ENCODE data around the gene MCRS1.

- TF ChIP-seq, protein P1, sequence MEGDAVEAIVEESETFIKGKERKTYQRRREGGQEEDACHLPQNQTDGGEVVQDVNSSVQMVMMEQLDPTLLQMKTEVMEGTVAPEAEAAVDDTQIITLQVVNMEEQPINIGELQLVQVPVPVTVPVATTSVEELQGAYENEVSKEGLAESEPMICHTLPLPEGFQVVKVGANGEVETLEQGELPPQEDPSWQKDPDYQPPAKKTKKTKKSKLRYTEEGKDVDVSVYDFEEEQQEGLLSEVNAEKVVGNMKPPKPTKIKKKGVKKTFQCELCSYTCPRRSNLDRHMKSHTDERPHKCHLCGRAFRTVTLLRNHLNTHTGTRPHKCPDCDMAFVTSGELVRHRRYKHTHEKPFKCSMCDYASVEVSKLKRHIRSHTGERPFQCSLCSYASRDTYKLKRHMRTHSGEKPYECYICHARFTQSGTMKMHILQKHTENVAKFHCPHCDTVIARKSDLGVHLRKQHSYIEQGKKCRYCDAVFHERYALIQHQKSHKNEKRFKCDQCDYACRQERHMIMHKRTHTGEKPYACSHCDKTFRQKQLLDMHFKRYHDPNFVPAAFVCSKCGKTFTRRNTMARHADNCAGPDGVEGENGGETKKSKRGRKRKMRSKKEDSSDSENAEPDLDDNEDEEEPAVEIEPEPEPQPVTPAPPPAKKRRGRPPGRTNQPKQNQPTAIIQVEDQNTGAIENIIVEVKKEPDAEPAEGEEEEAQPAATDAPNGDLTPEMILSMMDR (IDR thresholded peaks at IDR 0.05), result no peak
- no peak for TF ChIP-seq POLR2A (IDR thresholded peaks at IDR 0.05)
Measured at GRCh38 chr12:49543221-49543913, 24.6 kb downstream of the MCRS1 start.
